SH-SY5Y (cell line): Measurements from ENCODE around the gene LPAR6.

Experiments used
- GATA2 ChIP-seq: IDR thresholded peaks from 2 replicates; pipeline ENCODE4 v1.6.1; 2011; ENCODE audit warnings: mild to moderate bottlenecking, low read depth, low read length
- GATA3 ChIP-seq: IDR thresholded peaks from 2 replicates; pipeline ENCODE4 v1.6.1; 2011; ENCODE audit warnings: low read depth, mild to moderate bottlenecking, low read length, moderate library complexity

- TF ChIP-seq GATA2 = no peak
- TF ChIP-seq GATA3 = no peak
Observed at GRCh38 chr13:48400090-48400694, 12.7 kb downstream of the LPAR6 start.
